Activated T-helper 9 cell treated with anti-CD3 and anti-CD28 coated beads, Interleukin-2, amount 50 U/mL, for 16 hours (primary cell): ENCODE measurements around the gene VWA5B2.
"Not testable (repeated sequence)": the region's sequence is repeated elsewhere in the genome, so short reads cannot be mapped to it uniquely, and the experiment has no call there.

Source experiments
- DNase-seq: peaks from one replicate; pipeline ENCODE4 v3.0.0-alpha.2; 2020; ENCODE audit warnings: low read depth

Gene VWA5B2

DNA sequence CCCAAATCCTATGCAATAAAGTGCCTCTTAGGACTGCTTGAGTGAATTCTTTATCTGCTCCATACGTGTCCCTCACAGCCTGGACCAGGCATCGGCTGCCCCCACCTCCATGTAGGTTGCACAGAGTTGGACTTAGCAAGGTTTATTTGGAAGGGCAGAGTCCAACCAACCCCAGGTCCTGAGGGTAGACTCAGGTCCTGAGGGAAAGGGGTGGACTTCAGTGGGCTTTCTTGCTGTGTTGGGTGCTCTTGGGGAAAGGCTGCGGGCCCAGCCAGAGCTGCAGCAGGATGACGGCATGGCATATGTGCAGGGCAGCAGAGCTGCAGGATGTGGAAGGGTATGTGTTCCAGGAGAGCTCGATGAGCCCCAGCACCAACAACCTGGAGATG lies 12.9 kb downstream of the VWA5B2 start:
- DNase-seq = no peak

- peak; percentile 80 for DNase-seq
Measured at GRCh38 chr3:184248454-184249411, 19.3 kb downstream of the VWA5B2 start, which contains the start of gene ALG3. Gene ALG3, minus strand, starts transcription at chr3:184248962. Its CDS starts 22 bp downstream, at chr3:184248940.

GRCh38 chr3:184249412-184250166 lies 20.2 kb downstream of the VWA5B2 start, which contains the start of gene EEF1AKMT4:
Gene EEF1AKMT4, plus strand, starts transcription at chr3:184249672. Its CDS starts 23 bp downstream, at chr3:184249695.
- DNase-seq = peak; percentile 95

DNA sequence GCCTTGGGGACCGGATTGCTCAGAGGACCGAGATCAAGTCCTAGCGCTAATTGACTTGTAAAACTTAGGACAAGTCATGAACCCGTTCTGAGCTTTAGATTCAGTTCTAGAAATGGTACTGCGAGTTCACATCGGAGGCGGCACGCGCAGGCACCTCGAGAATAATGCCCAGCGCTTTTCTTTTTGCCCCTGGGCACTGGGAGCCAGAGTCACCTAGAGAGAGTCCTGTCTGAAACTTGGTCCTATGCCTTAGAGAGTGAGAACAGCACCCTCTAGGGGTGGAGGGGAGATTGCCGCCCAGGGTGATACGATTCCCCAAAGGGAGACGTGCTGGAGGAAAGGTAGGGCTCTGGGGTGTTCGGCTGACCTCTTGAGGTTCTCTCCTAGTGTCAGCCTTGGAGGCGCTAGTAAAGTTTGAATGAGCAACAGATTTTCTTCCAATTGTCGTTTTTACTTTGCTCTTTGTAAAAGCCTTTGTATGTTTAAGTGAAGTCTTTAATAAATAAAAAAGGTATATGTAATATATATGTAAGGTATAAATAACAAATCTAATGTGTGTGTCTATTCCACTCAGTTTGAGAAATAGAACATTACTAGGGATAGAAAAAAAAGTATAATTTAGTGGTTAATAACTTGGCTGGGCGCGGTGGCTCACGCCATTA lies 20.9 kb downstream of the VWA5B2 start:
- peak; percentile 82 for DNase-seq

DNA sequence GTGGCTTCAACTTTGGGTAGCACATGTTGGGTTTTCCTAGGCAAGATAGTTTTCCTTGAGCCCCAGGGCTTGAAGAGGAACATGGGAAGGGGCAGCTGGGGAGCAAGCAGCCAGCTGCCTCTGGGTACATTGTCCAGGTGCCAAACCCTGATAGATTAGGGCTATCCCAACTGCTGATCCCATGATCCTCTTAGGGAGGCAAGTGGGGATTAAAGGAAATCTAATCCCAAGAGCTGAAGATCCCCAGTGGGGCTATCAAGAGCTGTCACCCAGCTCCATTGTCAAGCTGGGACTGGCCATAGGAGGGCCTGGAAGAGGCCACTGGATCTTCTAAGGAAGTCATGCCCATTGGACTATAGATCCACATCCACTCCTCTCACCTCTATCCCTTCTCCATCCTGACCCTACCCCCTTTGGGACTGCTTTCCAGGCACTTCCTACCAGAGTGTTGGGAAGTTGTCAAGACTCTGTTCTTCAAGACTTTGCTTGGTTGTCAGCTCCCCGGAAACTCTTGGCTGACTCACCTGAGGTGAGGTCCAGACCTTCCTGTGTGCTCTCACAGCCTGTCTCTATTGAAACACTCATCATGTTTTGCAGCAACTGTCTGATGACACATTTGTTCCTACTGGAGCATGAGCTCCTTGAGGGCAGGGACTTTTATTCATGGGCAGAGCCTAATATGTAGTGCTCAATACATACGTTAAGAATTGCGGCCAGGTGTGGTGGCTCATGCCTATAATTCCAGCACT lies 26.1 kb downstream of the VWA5B2 start:
- no peak for DNase-seq

GRCh38 chr3:184257083-184257915 lies 27.9 kb downstream of the VWA5B2 start:
- no peak for DNase-seq

DNA sequence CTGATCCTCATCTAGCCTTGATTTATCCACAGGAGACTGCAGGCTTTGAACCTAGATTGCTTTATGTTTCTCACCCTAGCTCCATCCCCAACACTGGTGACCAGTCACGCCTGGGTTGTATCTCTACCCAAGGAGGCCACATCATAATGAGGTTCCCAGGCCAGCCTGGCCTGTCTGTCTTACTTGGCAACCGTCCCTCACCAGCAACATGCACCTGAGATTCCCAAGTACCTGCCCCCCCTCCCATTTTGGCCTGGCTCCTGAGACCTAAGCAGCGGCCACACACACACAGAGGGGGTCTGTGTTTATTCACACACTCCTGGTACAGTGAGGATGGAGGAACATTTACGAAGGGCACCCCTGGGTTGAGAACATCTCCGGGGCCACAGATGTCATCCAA lies 29.5 kb downstream of the VWA5B2 start:
- DNase-seq = no peak

DNA sequence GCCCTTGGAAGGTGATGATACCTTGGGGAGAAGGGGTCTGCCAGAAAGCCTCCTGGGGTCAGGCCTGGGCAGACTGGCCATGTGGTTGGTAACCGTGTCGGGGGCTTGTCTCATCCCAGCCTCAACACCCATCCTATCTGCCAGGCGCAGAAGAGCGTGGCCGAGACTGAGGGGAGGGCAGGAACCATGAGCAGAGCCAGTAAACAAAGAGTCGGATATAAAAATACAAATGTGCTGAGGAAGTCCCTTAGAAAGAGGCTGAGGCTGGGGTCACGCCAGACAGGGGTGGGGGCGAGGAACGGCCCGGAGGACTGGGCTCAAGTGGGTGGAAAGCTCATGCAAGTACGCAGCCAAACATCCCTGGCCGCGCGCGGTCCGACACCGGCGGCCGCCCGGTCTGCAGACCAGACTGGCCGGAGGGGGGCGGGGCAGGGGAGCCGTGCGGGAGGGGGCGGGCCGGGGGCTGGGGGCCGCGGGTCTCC lies 30.1 kb downstream of the VWA5B2 start:
- DNase-seq = no peak

DNA sequence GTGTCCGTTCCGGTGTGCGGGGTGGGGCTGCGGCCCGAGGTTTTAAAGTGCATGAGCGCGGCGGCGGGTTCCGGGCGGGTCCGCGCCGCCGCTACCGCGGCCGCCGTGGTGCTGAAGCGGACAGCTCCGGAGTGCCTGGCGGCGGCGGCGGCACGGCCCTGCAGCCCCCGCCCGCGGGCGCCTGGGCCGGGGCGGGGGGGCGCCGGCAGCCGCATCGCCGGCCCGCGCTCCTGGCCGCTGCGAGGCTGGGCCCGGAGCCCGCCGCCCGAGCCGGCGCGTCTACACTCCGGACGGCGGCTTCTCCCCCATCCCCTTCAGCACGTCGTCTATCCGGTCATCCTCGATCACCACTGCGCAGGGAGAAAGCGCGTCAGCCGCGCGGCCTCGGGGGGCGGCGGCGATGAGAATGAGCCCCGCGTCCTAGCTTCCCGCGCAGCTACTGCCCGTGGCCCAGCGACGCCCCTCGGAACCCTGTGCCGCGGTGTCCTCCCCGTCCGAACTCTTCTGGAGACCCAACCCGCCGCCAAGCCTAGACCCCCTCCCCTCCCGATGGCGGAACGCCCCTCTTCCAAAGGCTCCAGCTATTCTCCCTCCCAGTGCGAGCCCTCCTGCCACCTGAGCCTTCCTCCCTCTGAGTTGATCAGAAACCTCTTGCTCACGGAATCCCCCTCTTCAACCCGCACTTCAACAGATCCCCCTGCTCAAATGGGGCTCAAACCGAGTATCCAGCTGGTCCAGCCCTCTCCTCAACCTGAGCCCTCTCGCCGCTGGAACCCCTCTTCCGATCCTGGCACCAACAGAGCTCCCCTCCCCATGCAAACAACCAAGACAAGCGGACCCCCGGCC lies 30.7 kb downstream of the VWA5B2 start:
- no peak for DNase-seq

GRCh38 chr3:184260724-184261269 lies 31.4 kb downstream of the VWA5B2 start:
- no peak for DNase-seq

DNA sequence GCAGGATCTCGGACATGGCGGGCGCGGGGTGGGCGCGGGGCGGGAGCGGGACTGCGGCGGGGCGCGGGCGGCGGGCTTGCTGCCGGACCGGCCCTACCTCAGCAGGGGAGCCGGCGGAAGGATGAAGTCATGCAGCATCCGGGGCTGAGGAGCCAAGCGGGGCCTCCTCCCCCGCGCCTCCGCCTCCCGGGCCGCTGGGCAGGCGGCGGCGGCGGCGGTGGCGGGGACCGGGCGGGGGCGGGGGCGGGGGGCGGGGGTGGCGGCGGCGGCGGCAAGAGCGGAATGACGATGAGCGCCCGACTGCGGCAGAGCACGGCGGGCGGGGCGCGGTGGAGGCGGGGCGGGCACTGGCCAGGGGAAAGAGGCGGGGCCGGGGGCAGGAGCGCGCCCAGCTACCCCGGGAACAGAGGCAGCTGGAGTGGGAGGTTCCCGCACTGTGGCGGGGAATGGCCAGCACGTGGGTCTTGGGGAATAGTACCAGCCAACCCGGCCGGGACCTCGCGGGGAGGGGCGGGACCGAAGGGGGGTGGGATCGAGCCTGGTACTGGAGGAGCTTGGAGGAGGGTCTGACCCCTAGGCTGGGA lies 32.0 kb downstream of the VWA5B2 start, which contains the start of gene CAMK2N2:
CAMK2N2 (minus strand) TSS at position 284 of the 584 bp plus-strand sequence; CDS start at position 16, 268 bp downstream.
- DNase-seq = peak; percentile 54

DNA sequence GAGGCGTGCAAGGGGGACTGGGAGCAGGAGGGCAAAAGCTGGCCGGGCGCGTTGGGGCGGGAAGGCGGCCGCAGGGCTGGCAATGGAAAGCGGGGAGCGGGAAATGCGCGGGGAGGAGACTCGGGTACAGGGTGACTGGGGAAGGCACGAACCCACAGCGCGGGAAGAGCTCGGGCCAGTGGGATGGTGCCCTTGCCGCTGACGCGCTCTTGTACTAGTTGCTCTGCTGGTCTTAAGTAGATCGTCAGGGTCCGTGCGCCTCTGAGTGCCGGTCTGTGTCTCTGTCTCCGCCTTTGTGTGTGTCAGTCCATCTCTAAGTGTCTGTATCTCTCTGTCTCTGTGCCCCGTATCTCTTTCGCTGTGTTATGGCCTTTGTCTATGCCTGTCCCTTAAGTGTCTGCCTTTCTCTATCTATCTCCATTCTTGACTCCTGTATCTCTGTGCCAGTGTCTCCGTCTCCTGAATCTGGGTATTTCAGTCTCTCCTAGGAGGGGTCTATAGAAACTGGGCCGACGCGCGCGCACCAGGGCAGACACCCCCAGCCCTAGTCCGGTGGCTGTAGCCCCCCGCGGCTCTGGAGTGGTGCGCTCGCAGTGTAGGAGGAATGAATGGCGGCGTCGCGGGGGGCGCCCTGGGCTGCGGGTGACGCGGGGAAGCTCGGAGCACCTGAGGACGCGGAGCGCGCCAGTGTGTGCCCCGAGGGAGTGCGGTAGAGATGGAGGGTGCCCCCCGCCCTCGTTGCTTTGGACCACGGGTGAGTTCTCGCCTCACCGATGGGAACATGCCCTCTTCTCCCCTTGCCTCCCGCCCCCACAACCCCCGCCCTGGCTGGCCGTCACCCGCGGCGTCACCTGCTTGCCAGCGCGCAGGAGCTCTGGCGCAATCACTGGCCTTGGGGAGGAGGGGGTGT lies 32.7 kb downstream of the VWA5B2 start:
- no peak for DNase-seq

DNA sequence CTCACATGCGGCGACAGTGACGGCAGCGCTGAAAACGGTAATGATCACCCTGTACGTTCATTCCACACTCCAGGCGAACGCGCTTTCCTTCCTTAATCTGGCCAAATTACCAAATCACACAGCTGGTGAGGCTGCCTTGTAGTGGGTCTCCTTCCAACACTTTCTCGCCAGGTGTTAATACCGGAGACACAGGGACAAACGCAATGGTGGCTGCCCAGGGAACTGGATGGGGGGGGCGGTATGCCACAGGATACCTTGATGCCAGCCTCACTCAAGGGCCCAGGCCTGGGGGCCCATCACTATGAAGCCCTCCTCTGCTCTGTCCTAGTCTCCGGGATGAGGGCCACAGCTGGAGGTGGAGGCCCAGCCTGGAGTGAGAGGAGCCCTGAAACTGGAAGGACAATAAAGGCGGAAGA lies 33.4 kb downstream of the VWA5B2 start:
- no peak for DNase-seq

DNA sequence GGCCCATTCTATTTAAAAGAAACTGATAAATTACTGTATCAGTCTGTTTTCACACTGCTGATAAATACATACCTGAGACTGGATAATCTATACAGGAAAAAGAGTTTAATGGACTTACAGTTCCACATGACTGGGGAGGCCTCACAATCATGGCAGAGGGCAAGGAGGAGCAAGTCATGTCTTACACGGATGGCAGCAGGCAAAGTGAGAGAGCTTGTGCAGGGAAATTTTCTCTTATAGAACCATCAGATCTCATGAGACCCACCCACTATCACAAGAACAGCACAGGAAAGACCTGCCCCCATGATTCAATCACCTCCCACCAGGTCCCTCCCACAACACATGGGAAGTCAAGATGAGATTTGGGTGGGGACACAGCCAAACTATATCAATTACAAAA lies 37.9 kb downstream of the VWA5B2 start:
- DNase-seq = not testable (repeated sequence)

DNA sequence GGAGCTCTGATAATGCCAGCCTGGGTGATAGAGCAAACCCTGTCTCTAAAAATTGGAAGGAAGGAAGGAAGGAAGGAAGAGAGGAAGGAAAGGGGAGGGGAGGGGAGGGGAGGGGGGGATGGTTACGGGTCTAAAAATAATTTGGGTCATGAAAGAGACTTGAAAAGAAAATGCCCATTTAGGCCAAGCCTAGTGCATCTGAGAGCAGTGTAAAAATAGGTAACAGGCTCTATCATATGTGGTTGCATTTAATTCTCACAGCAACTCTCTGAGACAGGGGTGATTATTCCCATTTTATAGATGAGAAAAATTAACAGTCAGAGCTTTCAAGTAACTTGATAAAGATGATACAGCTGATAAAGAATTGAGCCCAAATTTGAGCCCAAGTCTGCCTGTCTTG lies 42.9 kb downstream of the VWA5B2 start:
- DNase-seq = no peak

- DNase-seq = no peak
Measured at GRCh38 chr3:184275381-184275701, 46.0 kb downstream of the VWA5B2 start.

GRCh38 chr3:184275961-184276910 lies 46.9 kb downstream of the VWA5B2 start, which contains the start of gene ECE2:
Gene ECE2, plus strand, starts transcription at chr3:184276022. Its CDS starts 132 bp downstream, at chr3:184276154.
- no peak for DNase-seq
